Measurements from ENCODE around the gene DYNC2H1. TPM values are rescaled to one million over a fixed set of nuclear protein-coding genes. Genes with fewer than 3 reads are reported as not detected.
A peak's percentile ranks its signal among the peaks of the same experiment; 100 is the strongest.

DYNC2H1 gene
- total RNA-seq, 1 experiment from 2014 or later, result 15.0 TPM

DNA sequence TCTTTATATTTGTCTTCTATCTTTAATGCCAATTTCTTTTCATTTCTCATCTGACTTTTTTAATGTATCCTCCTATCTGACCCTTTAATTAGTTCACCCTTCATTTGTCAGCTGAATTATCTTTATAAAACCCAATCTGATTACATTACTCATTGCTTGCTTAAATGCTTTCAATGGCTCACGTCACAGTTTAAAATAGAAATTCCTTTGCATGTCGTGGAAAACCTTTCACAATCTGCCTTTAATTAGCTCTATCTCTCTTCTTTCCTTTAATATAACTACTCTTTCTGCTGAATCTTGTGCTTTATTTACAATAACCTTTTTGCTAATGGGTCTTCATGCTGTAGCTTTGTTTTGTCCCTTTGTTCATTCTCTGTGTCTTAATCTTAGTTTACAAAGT is 125.7 kb downstream of the DYNC2H1 start:
- in situ Hi-C loops (cut with HindIII; ENCODE audit: low pct_unique_long_range_greater_than_20kb, low sequenced_read_pairs), result no loop called here
- DNase-seq (ENCODE audit: low read depth, low spot score), result no peak

DNA sequence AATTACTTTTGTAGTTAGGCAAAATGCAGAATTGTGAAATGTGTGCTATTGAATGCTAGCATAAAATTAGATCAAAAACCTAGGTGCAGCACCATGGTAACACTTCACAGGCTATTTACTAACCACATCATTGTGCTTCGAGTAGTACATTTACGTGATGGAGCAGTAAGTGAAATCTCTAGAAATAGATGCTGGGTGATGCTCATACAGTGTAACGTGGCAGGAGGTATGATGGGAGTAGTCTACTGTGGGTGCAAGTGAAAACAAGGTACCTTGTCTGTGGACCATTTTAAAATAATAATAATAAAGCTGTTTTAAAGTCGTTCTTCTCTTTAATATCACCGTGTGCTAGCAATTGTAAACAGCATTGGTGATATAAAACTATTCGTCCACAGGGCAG is 132.3 kb downstream of the DYNC2H1 start:
- DNase-seq (ENCODE audit: low read depth, low spot score), result no peak
- in situ Hi-C loops (cut with HindIII; ENCODE audit: low pct_unique_long_range_greater_than_20kb, low sequenced_read_pairs), result no loop called here

DNA sequence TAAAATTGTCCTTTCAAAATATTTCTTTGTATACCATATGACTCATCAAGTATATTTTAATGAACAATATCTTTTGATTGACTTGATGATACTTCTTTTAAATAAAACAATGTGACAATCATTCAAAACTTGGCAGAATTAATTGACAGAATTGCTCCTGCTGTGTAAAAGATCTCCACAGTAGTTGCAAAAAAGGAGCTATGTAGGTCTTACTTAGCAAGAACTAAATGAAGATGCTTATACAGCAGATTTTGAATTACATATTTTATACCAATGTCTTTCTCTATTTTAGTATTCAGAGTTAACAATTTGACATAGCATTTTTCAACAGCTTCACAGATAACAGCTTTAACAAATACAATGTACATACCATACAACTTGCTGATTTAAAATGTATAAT is 144.9 kb downstream of the DYNC2H1 start:
- in situ Hi-C loops (cut with HindIII; ENCODE audit: low pct_unique_long_range_greater_than_20kb, low sequenced_read_pairs), result no loop called here
- no peak for DNase-seq (ENCODE audit: low read depth, low spot score)

DNA sequence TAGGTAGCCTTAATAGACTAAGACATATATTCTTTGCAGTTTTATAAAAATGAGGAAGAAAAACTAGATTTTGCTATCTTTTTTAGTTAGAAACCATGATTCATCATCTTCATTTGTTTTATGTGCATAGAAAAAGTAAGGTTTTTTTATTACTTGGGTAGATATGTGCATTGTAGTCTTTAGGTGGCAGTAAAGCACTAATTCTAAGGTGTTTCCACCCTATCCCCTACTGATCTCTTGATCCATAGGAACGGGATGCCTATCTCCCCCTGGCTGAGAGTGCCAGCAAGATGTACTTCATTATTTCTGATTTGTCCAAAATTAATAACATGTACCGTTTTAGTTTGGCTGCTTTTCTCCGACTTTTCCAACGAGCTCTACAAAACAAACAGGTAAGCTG is 148.1 kb downstream of the DYNC2H1 start:
- DNase-seq (ENCODE audit: low read depth, low spot score), result peak; percentile 58
- in situ Hi-C loops (cut with HindIII; ENCODE audit: low pct_unique_long_range_greater_than_20kb, low sequenced_read_pairs), result no loop called here

DNA sequence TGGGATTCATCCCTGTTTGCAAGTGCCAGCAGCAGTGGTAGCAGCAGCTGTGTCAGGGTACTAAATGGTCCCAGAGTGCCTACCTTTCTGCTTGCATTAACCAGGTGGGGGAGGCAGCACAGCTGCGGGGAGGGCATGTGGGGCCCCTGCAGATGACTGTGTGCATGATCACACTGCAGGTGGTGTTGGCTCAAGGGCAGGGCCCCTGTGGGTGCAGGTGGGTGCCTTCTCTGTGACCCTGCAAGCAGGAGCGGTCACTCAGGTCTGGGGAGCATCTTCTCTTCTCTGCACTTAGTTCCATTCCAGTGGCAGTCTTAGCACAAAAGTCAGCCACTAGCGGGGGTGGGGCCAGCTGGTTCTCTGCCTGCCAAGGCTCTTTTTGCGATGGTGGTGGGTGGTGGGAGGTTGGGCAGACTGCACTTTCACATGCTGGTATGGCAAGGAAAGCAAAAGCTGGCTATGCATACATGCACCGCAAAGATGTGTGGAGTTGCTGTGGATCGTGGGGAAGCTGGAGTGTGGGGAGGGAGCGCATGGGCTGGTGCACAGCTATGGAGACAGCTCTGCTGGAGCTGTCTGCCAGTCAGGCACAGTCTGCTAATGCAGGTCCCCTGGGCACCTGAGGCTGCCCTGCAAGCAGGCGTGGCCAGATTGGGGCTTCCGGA is 157.1 kb downstream of the DYNC2H1 start:
- no peak for DNase-seq (ENCODE audit: low read depth, low spot score)
- in situ Hi-C loops (cut with HindIII; ENCODE audit: low pct_unique_long_range_greater_than_20kb, low sequenced_read_pairs), result no loop called here

DNA sequence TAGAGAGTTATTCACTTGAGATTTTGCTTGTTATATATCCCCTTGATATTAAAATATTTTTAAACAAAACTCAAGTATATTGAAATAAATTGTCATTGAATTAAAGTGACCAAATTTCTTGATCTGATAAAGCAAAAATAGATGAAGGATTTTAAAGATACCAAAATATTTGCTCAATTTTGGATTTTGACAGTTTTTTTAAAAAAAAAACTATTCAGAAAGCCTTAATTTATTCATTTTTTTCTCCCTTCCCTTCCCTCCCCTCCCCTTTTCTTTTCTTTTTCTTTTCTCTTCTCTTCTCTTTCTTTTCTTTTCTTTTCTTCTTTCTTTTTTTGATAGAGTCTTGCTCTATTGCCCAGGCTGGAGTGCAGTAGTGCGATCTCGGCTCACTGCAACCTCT is 163.7 kb downstream of the DYNC2H1 start:
- DNase-seq (ENCODE audit: low read depth, low spot score), result no peak
- in situ Hi-C loops (cut with HindIII; ENCODE audit: low pct_unique_long_range_greater_than_20kb, low sequenced_read_pairs), result no loop called here

DNA sequence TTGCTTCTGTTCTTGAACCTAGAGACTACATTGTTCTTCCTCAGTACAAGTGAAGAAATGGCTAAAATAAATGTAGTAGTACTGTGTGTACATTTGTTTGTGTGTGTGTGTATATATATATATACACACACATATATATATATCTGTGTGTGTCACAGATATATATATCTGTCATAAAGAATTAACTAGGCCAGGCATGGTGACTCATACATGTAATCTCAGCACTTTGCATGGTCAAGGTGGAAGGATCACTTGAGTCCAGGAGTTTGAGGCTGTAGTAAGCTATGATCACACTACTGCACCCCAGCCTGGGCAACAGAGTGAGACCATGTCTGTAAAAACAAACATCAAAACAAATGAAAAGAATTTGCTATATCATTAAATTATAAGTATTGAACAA is 164.8 kb downstream of the DYNC2H1 start:
- DNase-seq (ENCODE audit: low read depth, low spot score), result no peak
- in situ Hi-C loops (cut with HindIII; ENCODE audit: low pct_unique_long_range_greater_than_20kb, low sequenced_read_pairs), result no loop called here

DNA sequence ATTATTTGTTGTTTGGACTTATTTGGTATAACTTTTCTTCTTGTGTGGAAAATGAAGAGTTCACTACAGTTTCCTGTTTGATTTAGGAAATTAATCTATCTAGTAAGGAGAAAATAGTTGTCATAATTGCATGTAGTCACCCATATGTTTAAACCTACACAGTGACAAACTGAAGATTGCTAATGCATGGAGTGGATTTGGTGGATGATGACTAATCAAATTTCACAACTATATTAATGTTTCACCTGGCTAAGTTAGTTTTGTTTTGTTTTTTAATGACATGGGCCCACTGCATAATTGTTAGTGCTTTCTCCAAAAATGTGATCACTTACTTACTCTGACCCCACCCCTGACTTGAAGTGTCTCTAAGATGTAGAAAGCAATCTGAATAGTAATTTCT is 170.6 kb downstream of the DYNC2H1 start:
- in situ Hi-C loops (cut with HindIII; ENCODE audit: low pct_unique_long_range_greater_than_20kb, low sequenced_read_pairs), result no loop called here
- DNase-seq (ENCODE audit: low read depth, low spot score), result no peak

DNA sequence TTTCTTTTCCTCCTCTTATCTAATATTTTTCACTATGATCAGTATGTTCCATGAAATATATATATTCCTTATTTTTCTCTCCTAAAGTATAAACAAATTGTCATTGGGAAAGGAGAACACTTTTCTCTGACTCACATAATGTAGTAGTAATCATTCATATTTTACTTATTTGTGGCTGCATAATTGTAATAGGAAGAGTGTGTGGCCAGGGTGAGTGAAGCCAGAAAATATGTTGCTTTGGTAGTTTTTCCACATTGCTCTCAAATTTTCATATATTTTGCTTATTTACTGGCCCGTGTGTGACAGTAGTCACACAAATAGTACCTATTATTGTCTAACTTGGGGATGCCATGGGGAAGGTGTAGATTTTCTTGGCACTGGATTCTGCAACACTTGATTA is 172.1 kb downstream of the DYNC2H1 start:
- in situ Hi-C loops (cut with HindIII; ENCODE audit: low pct_unique_long_range_greater_than_20kb, low sequenced_read_pairs), result no loop called here
- DNase-seq (ENCODE audit: low read depth, low spot score), result no peak

DNA sequence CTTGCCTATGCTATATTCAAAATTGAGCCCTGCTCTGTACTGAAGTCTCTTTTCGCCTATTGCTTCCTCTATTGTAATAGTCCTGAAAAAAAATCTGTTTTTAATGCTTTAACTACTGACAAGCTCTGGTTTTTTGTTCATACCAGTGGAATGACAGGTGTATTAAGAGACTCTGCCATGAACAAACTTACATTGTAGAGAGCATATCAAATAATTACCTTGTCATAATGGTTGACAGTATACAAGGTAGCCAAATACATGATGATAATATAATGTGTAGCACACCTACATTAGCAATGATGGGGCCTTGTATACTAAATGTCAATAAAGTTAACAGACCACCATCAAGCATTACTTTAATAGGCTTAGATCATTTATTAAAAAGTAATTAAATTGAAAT is 175.0 kb downstream of the DYNC2H1 start:
- in situ Hi-C loops (cut with HindIII; ENCODE audit: low pct_unique_long_range_greater_than_20kb, low sequenced_read_pairs), result no loop called here
- DNase-seq (ENCODE audit: low read depth, low spot score), result no peak

DNA sequence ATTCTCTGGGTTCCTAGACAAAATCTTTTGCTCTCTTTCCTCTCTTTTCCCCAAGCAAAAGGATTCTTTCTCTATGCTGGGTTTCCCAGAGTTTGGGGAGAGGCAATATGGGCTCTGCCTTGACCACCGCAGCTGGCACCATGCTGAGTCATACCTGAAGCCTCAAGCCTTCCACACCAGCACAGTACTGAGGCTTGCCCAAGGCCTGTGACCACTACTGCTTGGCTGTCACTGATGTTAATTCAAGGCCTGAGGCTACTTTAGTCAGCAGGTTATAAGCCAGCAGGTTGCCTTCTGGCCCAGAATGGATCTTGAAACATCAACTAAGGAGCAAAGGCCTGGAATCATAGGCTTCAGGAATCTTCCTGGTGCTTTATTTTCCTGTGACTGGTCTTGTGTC is 185.3 kb downstream of the DYNC2H1 start:
- in situ Hi-C loops (cut with HindIII; ENCODE audit: low pct_unique_long_range_greater_than_20kb, low sequenced_read_pairs), result no loop called here

DNA sequence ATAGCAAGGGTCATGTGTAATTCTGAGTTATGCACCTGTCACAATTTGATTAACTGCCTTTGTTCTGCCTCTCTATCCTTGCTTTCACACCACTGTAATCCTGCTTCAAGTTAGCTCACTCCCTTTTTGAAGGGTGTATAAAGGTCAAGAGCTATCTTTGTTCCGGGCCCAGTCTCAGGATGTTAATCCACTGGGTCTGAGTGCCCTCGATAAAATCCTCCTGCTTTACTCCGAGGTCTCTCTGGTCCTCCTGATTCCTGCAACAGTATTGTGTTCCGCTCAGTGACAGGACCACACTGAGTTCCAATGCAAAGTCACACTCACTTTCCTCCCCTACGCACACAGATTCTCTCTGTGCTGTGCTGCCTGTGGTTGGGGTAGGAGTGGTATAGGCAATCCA is 186.5 kb downstream of the DYNC2H1 start:
- in situ Hi-C loops (cut with HindIII; ENCODE audit: low pct_unique_long_range_greater_than_20kb, low sequenced_read_pairs), result no loop called here
- DNase-seq (ENCODE audit: low read depth, low spot score), result no peak

More for the DNA sequence above, 185.3 kb downstream of the DYNC2H1 start:
- no peak for DNase-seq (ENCODE audit: low read depth, low spot score)

DNA sequence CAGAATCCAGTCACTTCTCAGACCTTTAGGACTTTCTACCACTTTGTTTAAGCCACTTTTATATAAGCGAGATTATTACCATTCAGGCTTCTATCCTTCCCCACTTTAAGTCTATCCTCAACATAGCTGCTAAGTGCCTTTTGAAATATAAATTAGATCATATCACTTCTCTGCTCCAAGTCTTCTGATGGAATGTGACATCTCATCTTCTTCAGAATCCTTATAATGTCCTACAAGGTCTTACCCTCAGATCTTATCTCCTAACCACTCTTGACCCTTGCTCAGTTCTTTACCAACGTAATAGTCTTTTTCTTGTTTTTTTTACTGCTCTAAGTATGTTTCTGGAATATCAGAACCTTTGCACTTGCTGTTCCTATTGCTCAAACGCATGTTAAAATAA is 188.7 kb downstream of the DYNC2H1 start:
- no peak for DNase-seq (ENCODE audit: low read depth, low spot score)

DNA sequence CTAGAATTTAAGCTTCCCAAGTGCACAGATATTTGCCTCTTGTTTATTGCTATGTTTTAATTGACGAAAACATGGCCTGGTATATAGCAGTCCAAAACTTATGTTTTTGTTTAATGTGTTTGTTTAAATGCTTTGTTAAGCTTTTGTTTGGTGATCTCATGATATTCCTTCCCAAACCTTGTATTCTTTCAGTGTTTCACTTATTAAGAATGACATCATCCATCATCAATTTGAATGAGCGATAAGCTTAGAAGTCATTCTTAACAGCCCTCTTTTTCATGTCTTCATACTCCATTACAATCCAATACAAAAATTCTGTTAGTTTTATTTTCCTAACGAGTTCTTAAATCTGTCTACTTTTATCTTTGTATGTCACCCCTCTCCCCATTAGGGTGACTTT is 206.0 kb downstream of the DYNC2H1 start:
- in situ Hi-C loops (cut with HindIII; ENCODE audit: low pct_unique_long_range_greater_than_20kb, low sequenced_read_pairs), result no loop called here
- DNase-seq (ENCODE audit: low read depth, low spot score), result no peak

More for the DNA sequence above, 188.7 kb downstream of the DYNC2H1 start:
- in situ Hi-C loops (cut with HindIII; ENCODE audit: low pct_unique_long_range_greater_than_20kb, low sequenced_read_pairs), result no loop called here

DNA sequence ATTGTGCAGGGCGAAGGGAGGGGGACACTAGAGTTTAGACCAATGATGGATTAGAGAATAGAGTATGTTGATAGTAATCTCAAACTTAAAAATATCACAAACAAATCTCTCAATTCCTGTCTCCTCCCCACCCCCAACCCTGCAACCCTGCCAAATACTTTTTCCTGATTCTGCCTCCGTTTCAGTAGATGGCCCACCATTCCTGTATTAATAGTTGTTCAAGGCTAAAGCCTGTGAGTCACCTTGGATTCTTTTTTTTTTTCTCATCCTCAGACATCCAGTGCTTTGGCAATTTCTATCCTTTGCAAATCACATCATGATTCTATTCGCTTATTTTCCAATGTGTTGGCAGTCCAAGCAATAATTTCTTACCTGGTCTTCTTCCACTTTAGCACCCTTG is 207.9 kb downstream of the DYNC2H1 start:
- no peak for DNase-seq (ENCODE audit: low read depth, low spot score)
- in situ Hi-C loops (cut with HindIII; ENCODE audit: low pct_unique_long_range_greater_than_20kb, low sequenced_read_pairs), result no loop called here

DNA sequence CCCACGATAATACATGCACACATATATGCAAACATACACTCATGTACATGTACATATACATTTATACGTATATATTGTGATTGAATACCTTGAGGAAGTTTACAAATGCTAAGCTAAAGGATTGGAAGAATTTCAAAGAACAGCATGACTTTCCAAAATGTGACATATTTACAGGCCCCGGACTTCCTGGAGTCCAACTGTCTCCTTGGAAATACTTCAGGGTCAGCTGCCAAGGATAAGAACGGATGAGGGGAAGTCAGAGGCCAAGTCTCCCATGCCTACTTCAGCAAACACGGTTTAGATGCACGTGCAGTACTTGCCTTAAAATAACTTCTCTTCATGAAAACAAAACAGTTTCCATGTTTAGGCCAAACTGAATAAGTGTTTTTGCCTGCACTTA is 213.6 kb downstream of the DYNC2H1 start:
- in situ Hi-C loops (cut with HindIII; ENCODE audit: low pct_unique_long_range_greater_than_20kb, low sequenced_read_pairs), result no loop called here
- DNase-seq (ENCODE audit: low read depth, low spot score), result no peak

DNA sequence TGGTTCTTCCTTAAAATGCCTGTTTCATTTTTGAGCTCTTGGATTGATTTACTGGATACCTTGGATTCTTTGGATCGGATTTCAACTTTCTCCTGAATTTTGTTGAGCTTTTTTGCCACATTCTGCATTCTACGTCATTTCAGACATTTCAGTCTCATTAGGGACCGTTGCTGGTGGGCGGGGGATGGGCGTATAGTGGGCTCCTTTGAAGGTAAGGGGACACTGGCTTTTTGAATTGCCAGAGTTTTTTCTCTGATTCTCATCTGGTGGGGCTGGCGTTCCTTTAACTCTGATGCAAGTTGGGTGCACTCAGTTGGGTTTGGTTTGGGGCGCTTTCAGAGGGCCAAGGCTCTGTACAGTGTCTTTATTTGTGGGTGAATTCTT is 216.5 kb downstream of the DYNC2H1 start:
- in situ Hi-C loops (cut with HindIII; ENCODE audit: low pct_unique_long_range_greater_than_20kb, low sequenced_read_pairs), result no loop called here
- DNase-seq (ENCODE audit: low read depth, low spot score), result no peak

DNA sequence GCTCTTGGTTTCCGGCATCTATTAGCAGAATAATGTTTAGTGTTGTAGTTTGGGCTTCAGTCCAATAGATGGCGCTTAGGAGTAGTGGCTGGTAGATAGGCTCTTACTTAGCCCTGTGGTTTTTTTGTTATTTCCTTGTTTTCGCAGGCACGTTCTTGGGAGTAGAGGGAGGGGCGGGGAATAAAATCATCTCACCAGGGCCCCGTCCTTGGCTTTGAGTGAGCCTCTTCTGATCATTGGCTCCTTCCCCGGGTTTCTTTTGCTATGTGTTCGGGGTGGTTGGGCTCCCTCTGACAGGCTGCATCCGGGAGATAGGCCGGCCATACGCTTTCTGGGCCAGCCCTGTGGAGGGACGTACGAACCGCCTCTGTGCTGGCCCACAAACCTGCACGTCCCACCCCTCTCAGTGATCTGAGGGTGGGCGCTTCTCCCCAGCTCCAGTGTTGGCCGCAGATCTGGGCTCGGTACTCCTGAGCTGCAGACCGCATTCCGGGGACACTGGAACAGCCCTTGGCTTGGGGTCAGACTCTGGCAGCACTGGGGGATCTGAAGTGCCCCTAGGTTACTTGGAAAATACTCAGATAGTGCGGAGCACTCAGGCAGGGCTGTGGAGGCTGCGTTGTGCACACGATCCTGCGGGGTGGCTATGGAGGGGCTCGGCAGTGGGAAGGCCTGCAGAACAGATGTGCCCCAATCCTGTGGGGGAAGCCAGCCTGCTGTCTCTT is 217.0 kb downstream of the DYNC2H1 start:
- peak; percentile 74 for DNase-seq (ENCODE audit: low read depth, low spot score)
- in situ Hi-C loops (cut with HindIII; ENCODE audit: low pct_unique_long_range_greater_than_20kb, low sequenced_read_pairs), result no loop called here

DNA sequence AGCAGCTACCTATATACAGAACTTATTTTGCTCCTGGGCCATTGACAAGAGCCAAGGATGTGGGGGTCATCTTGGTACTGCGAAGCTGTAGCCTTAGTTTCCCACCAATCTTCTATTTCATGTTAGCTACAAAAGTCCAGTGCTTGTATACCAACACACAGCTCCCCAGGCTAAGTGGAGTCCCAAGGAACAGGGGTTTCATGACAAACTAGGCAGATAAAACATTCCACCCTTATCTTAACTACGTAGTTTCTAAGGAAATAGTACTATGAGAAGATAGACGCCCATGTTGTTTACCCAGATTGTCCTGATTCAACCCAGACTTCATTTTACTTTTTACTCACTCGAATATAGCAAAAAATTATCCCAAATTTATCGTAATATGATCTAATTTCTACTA is 218.5 kb downstream of the DYNC2H1 start:
- no peak for DNase-seq (ENCODE audit: low read depth, low spot score)
- in situ Hi-C loops (cut with HindIII; ENCODE audit: low pct_unique_long_range_greater_than_20kb, low sequenced_read_pairs), result no loop called here

Data from SK-MEL-5 (cell line).